ENCODE results near the gene BRINP1.

The BRINP1 gene

DNA sequence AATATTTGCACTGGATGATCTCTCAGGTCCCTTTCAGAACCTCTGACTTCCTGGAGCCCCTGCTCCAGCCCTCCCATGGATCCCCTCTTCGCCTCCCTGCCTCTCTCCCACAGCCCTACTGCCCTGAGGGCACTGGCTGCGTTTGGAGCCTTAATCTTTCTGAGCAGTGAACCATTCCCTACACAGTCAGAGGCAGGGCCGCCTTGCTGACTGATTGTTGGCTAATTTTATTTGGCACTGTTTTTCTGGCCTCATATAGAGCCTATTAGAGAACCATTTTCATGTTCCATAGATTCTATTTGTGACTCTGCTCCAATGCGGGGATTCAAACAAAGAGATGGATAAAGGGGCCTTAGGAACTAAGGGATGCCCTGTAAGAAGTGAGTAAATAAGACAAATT, 91.1 kb downstream of the BRINP1 start:
- Histone ChIP-seq H2BK12ac (ENCODE audit: low read length) (no peak overlapping the region), H3K36me3 (ENCODE audit: control insufficient read depth in 1 of 2, insufficient read depth in 2 of 2, low read length in 2 of 2) (no peaks in the 10 kb centered on the region), H3K23ac (ENCODE audit: low read length) (no peak overlapping the region), H3K18ac (ENCODE audit: low read length) (no peak overlapping the region), H2BK120ac (ENCODE audit: insufficient read depth, low read length, poor library complexity) (no peak overlapping the region), H2AK5ac (ENCODE audit: low read length) (no peak overlapping the region), H3K9ac (ENCODE audit: low read length) (no peak overlapping the region), H3K4me2 (ENCODE audit: low read length) (no peak overlapping the region), H3K4me3 (ENCODE audit: low read depth, low read length) (no peak overlapping the region), H3K27me3 (ENCODE audit: insufficient read depth, low read length) (no peaks in the 10 kb centered on the region), H4K91ac (ENCODE audit: low read depth, low read length) (no peak overlapping the region), H3K4me1 (ENCODE audit: control insufficient read depth in 1 of 2, insufficient read depth in 2 of 2, low read length in 2 of 2) (no peaks in the 10 kb centered on the region), H4K12ac (ENCODE audit: low read depth, low read length) (no peak overlapping the region), H2AFZ (ENCODE audit: insufficient read depth, low read length, poor library complexity) (no peak overlapping the region), H3K79me1 (ENCODE audit: low read length) (no peaks in the 10 kb centered on the region), H2BK5ac (ENCODE audit: low read depth, low read length, poor library complexity) (no peak overlapping the region), H3K14ac (ENCODE audit: low read length) (no peak overlapping the region), H4K8ac (ENCODE audit: low read depth, low read length) (no peak overlapping the region), H3K4ac (ENCODE audit: low read depth, low read length) (no peak overlapping the region), H3K79me2 (ENCODE audit: control insufficient read depth, insufficient read depth, low read length, poor library complexity) (no peaks in the 10 kb centered on the region), H3K9me3 (ENCODE audit: insufficient read depth, low read depth, low read length) (no peaks in the 10 kb centered on the region), H3K27ac (ENCODE audit: low read depth, low read length) (no peak overlapping the region)
- DNase-seq, result no peak
- WGBS (ENCODE audit: extremely low coverage, insufficient coverage, insufficient read length), result no CpG with 5 or more reads among the region's 4 CpGs

DNA sequence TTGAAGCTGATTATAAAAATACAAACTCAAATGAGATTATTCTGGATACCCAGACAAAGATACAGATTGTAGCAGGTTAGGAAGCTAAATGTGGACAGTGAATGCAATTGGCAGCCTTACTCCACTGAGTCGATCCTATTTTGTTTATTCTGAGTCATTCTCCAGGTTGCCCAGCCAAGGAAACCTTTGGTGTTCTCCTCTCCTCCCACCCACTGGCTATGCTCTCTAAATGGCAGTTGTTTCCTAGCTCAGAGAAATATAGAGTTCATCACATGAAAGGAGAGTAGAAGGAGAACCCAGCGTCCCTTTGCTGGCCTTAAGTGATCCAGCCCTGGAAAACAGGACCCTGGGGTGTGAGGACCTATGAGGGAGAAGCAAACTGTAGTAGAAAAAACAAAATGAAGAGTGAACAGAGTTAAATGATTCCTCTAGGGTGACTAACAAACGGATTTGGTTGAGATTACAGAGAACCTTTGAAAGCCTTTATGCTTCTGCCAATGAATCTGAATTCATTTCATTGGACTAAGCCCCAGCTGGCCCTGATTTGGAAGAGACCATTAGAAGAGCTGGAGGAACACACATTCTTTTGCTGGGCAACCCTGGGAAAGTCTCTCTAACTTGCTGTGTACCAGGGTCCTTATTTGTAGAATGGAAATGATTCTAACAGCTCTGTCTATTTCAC, 95.1 kb downstream of the BRINP1 start:
- Histone ChIP-seq H3K9ac (ENCODE audit: low read length) (no peak overlapping the region), H3K4me1 (ENCODE audit: control insufficient read depth in 1 of 2, insufficient read depth in 2 of 2, low read length in 2 of 2) (no peaks in the 10 kb centered on the region), H2BK120ac (ENCODE audit: insufficient read depth, low read length, poor library complexity) (no peak overlapping the region), H3K4me2 (ENCODE audit: low read length) (no peak overlapping the region), H2BK5ac (ENCODE audit: low read depth, low read length, poor library complexity) (no peak overlapping the region), H3K18ac (ENCODE audit: low read length) (no peak overlapping the region), H3K4ac (ENCODE audit: low read depth, low read length) (no peak overlapping the region), H2AK5ac (ENCODE audit: low read length) (no peak overlapping the region), H3K9me3 (ENCODE audit: insufficient read depth, low read depth, low read length) (no peaks in the 10 kb centered on the region), H3K4me3 (ENCODE audit: low read depth, low read length) (no peak overlapping the region), H4K91ac (ENCODE audit: low read depth, low read length) (no peak overlapping the region), H4K8ac (ENCODE audit: low read depth, low read length) (no peak overlapping the region), H3K27ac (ENCODE audit: low read depth, low read length) (no peak overlapping the region), H3K27me3 (ENCODE audit: insufficient read depth, low read length) (no peaks in the 10 kb centered on the region), H3K79me2 (ENCODE audit: control insufficient read depth, insufficient read depth, low read length, poor library complexity) (no peaks in the 10 kb centered on the region), H3K23ac (ENCODE audit: low read length) (no peak overlapping the region), H3K36me3 (ENCODE audit: control insufficient read depth in 1 of 2, insufficient read depth in 2 of 2, low read length in 2 of 2) (no peaks in the 10 kb centered on the region), H3K79me1 (ENCODE audit: low read length) (no peaks in the 10 kb centered on the region), H4K12ac (ENCODE audit: low read depth, low read length) (no peak overlapping the region), H3K14ac (ENCODE audit: low read length) (no peak overlapping the region), H2BK12ac (ENCODE audit: low read length) (no peak overlapping the region), H2AFZ (ENCODE audit: insufficient read depth, low read length, poor library complexity) (no peak overlapping the region)
- WGBS (ENCODE audit: extremely low coverage, insufficient coverage, insufficient read length), result no CpG with 5 or more reads among the region's 3 CpGs
- no peak for DNase-seq

DNA sequence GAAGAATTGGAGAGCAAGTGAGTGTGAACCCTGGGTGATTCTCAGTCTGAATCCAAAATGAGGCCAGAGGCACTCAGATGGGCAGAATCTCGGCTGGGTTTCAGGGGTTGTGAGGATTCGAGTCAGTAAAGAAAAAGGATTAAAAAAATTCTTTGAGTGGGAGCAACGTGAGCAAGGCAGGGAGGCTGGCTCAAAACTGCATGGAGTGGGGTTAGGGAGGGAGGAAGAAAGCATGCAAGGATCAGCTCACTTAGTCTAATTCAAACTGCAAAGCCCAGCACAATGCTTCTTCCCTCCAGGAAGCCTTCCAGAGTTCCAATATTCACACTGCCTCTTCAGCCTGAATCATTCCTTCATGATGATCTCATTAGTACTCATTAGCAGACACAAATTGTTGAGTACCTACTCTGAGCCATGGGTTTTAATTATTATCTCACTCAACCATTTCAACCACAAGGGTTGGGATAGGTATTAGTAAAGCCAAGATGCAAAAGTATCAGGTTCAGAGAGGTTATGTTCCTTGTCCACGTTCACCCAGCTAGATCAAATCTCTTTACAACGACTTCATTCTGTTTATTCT, 95.8 kb downstream of the BRINP1 start:
- no peak for DNase-seq
- Histone ChIP-seq H2BK120ac (ENCODE audit: insufficient read depth, low read length, poor library complexity) (no peak overlapping the region), H3K4me1 (ENCODE audit: control insufficient read depth in 1 of 2, insufficient read depth in 2 of 2, low read length in 2 of 2) (no peaks in the 10 kb centered on the region), H3K9ac (ENCODE audit: low read length) (no peak overlapping the region), H3K79me1 (ENCODE audit: low read length) (no peaks in the 10 kb centered on the region), H3K4ac (ENCODE audit: low read depth, low read length) (no peak overlapping the region), H4K91ac (ENCODE audit: low read depth, low read length) (no peak overlapping the region), H3K4me2 (ENCODE audit: low read length) (no peak overlapping the region), H2AK5ac (ENCODE audit: low read length) (no peak overlapping the region), H3K14ac (ENCODE audit: low read length) (no peak overlapping the region), H2BK5ac (ENCODE audit: low read depth, low read length, poor library complexity) (no peak overlapping the region), H3K4me3 (ENCODE audit: low read depth, low read length) (no peak overlapping the region), H2AFZ (ENCODE audit: insufficient read depth, low read length, poor library complexity) (no peak overlapping the region), H4K12ac (ENCODE audit: low read depth, low read length) (no peak overlapping the region), H4K8ac (ENCODE audit: low read depth, low read length) (no peak overlapping the region), H3K18ac (ENCODE audit: low read length) (no peak overlapping the region), H3K36me3 (ENCODE audit: control insufficient read depth in 1 of 2, insufficient read depth in 2 of 2, low read length in 2 of 2) (no peaks in the 10 kb centered on the region), H3K27ac (ENCODE audit: low read depth, low read length) (no peak overlapping the region), H3K27me3 (ENCODE audit: insufficient read depth, low read length) (no peaks in the 10 kb centered on the region), H3K23ac (ENCODE audit: low read length) (no peak overlapping the region), H3K79me2 (ENCODE audit: control insufficient read depth, insufficient read depth, low read length, poor library complexity) (no peaks in the 10 kb centered on the region), H2BK12ac (ENCODE audit: low read length) (no peak overlapping the region), H3K9me3 (ENCODE audit: insufficient read depth, low read depth, low read length) (no peaks in the 10 kb centered on the region)
- WGBS (ENCODE audit: extremely low coverage, insufficient coverage, insufficient read length), result no CpG with 5 or more reads among the region's 5 CpGs

DNA sequence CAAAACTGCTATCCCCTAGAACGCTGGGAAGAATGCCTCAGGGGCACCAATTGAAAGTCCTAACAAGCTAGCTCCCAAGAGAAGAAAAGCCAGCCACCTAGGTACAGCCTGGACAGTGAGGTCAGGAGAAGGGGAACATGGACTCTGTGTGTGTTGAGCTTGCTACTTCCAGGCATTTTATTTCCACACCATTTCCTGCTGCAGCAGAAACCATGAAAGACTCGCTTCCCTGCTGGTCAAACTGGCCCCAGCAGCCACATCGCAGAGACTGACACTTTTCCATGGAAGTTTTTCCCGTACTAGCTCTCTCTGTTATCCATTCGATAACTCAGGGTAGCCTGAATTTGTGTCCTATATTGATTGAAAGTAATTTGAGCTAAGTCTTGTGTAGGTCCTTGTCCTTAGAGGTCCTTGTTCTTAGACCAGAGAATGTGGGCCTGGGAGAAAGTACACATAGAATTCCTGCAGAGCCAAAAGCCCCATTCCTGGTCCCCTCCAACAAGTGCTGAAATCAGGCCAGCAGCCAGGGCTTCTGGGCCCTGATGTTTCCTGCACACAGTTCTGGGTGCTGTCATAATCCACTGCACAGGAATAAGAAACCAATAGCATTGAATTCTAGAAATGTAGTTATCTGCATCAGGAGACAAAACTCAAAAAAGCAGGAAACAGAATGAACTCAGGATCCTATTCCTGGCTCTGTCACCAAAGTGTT, 96.6 kb downstream of the BRINP1 start:
- H3K4me1 ChIP-seq (ENCODE audit: control insufficient read depth in 1 of 2, insufficient read depth in 2 of 2, low read length in 2 of 2), result no peaks in the 10 kb centered on the region
- no peak overlapping the region for H3K4ac ChIP-seq (ENCODE audit: low read depth, low read length)
- H3K36me3 ChIP-seq (ENCODE audit: control insufficient read depth in 1 of 2, insufficient read depth in 2 of 2, low read length in 2 of 2), result no peaks in the 10 kb centered on the region
- H3K27ac ChIP-seq (ENCODE audit: low read depth, low read length), result no peak overlapping the region
- H3K14ac ChIP-seq (ENCODE audit: low read length), result no peak overlapping the region
- H4K91ac ChIP-seq (ENCODE audit: low read depth, low read length), result no peak overlapping the region
- H3K4me3 ChIP-seq (ENCODE audit: low read depth, low read length), result no peak overlapping the region
- H3K79me2 ChIP-seq (ENCODE audit: control insufficient read depth, insufficient read depth, low read length, poor library complexity), result no peaks in the 10 kb centered on the region
- no peak overlapping the region for H2BK120ac ChIP-seq (ENCODE audit: insufficient read depth, low read length, poor library complexity)
- H2AFZ ChIP-seq (ENCODE audit: insufficient read depth, low read length, poor library complexity), result no peak overlapping the region
- no peaks in the 10 kb centered on the region for H3K27me3 ChIP-seq (ENCODE audit: insufficient read depth, low read length)
- H3K9ac ChIP-seq (ENCODE audit: low read length), result no peak overlapping the region
- H4K8ac ChIP-seq (ENCODE audit: low read depth, low read length), result no peak overlapping the region
- no peak overlapping the region for H2BK12ac ChIP-seq (ENCODE audit: low read length)
- WGBS (ENCODE audit: extremely low coverage, insufficient coverage, insufficient read length), result no CpG with 5 or more reads among the region's 5 CpGs
- no peak overlapping the region for H2AK5ac ChIP-seq (ENCODE audit: low read length)
- H3K79me1 ChIP-seq (ENCODE audit: low read length), result no peaks in the 10 kb centered on the region
- H3K9me3 ChIP-seq (ENCODE audit: insufficient read depth, low read depth, low read length), result no peaks in the 10 kb centered on the region
- H2BK5ac ChIP-seq (ENCODE audit: low read depth, low read length, poor library complexity), result no peak overlapping the region
- H3K4me2 ChIP-seq (ENCODE audit: low read length), result no peak overlapping the region
- H3K18ac ChIP-seq (ENCODE audit: low read length), result no peak overlapping the region
- no peak overlapping the region for H3K23ac ChIP-seq (ENCODE audit: low read length)
- no peak overlapping the region for H4K12ac ChIP-seq (ENCODE audit: low read depth, low read length)
- no peak for DNase-seq
